Astrocyte of the spinal cord (primary cell): Measurements from ENCODE around the gene NAAA.
A peak's percentile ranks its signal among the peaks of the same experiment; 100 is the strongest.
"Not testable (repeated sequence)": the region's sequence is repeated elsewhere in the genome, so short reads cannot be mapped to it uniquely, and the experiment has no call there.

ENCODE experiments used
- DNase-seq: peaks from one replicate; pipeline ENCODE4 v3.0.0; 2011; ENCODE audit warnings: low read depth, low spot score
- H3K4me3 ChIP-seq: 2 replicates; pipeline ENCODE4 v1.5.1; 2011; ENCODE audit warnings: low read depth, mild to moderate bottlenecking, low read length, moderate library complexity
- CTCF ChIP-seq: IDR thresholded peaks from 2 replicates; pipeline ENCODE4 v1.5.1; 2012; ENCODE audit warnings: low read depth, mild to moderate bottlenecking, low read length, inconsistent platforms
- in situ Hi-C: cut with HindIII; loops from 2 replicates; pipeline ENCODE4 v1.10.0; 2017; ENCODE audit warnings: low sequenced_read_pairs

Gene NAAA

GRCh38 chr4:75920327-75920726 is 20.5 kb downstream of the NAAA start:
- no peak for DNase-seq
- no peak overlapping the region for H3K4me3 ChIP-seq
- in situ Hi-C loops, result no loop called here
- TF ChIP-seq CTCF, result no peak

- TF ChIP-seq CTCF, result no peak
- DNase-seq, result peak; percentile 29
- in situ Hi-C loops, result no loop called here
- H3K4me3 ChIP-seq, result no peak overlapping the region
Measured at GRCh38 chr4:75919920-75920319, 20.9 kb downstream of the NAAA start.

DNA sequence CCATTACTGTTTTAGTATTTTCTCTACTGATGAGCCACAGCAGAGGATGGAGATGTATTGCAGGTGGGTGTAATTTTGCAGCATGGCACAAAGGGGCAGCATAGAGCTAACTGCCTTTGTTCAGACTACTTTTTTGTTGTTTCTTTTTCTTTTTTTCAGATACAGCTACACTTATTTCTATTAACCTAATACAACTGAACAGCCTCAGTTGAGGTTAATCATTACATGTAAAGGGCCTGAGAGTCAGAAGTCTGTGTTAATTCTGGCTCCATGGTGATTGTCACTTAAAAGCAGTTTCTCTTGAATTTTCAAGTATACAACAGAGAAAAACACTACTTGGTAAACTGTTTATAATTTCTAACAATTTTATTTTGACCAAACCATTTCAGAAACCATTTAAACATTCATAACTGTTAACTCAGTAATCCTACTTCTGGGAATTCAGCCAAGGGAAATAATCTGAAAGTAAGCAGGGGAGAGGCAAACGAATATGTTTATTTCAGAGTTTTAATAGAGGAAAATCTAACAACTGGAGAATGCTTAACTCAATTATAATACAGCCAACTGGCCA is 24.6 kb downstream of the NAAA start:
- peak; percentile 86 for TF ChIP-seq CTCF
- DNase-seq, result peak; percentile 67
- in situ Hi-C loops, result no loop called here
- no peak overlapping the region for H3K4me3 ChIP-seq

GRCh38 chr4:75912968-75913367 is 27.8 kb downstream of the NAAA start:
- H3K4me3 ChIP-seq, result no peak overlapping the region
- DNase-seq, result no peak
- in situ Hi-C loops, result no loop called here
- no peak for TF ChIP-seq CTCF

GRCh38 chr4:75910831-75911230 is 30.0 kb downstream of the NAAA start:
- H3K4me3 ChIP-seq, in situ Hi-C loops, DNase-seq: not testable (repeated sequence)

GRCh38 chr4:75909405-75909804 is 31.4 kb downstream of the NAAA start:
- H3K4me3 ChIP-seq, result no peak overlapping the region
- TF ChIP-seq CTCF, result no peak
- in situ Hi-C loops, result no loop called here

GRCh38 chr4:75908555-75908954 is 32.3 kb downstream of the NAAA start:
- TF ChIP-seq CTCF, result no peak
- in situ Hi-C loops, result no loop called here

More at GRCh38 chr4:75909405-75909804, 31.4 kb downstream of the NAAA start:
- no peak for DNase-seq

More at GRCh38 chr4:75908555-75908954, 32.3 kb downstream of the NAAA start:
- no peak for DNase-seq
- no peak overlapping the region for H3K4me3 ChIP-seq
